Measurements from ENCODE around the gene CDK19. TPM values are rescaled to one million over a fixed set of nuclear protein-coding genes. Genes with fewer than 3 reads are reported as not detected.

CDK19 gene
- total and polyA plus RNA-seq, 2 of the 4 experiments (the other 2 are of a cell fraction), result 6.0 to 6.8 TPM

DNA sequence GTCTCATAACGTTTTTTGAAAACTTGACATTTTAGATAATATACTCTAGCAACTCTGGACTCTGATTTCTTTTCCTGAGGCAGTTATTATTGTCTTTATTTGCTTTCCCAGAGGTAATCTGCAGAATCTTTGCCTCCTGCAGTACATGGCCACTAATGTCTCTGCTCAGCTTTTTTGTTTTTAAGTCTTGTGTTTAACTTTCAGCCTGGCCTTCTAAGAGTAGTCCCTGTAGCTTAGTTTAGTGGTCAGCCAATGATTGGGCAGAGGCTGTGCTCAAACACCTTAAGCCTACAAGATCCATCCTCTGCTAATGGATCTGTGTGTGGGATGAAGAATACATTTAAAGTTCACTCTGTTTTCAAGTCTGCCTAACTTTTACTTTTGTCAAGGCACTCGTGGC is 241.7 kb downstream of the CDK19 start:
- no peak overlapping the region for H3K9ac ChIP-seq (ENCODE audit: low read depth, low read length)
- ChIA-PET CTCF (no interaction called here), POLR2A (ENCODE audit: unreplicated experiment) (no interaction called here)
- no peak overlapping the region for H2BK5ac ChIP-seq (ENCODE audit: low read depth, low read length, poor library complexity, severe bottlenecking)
- H3K36me3 ChIP-seq (ENCODE audit: control insufficient read depth, insufficient read depth, low read length), result no peaks in the 10 kb centered on the region
- H2AK5ac ChIP-seq (ENCODE audit: low read depth, low read length), result no peak overlapping the region
- no CpG with 5 or more reads among the region's 2 CpGs for WGBS, 2 experiments (ENCODE audit: extremely low coverage in 2 of 2, insufficient read length in 1 of 2)
- no peak for TF ChIP-seq FOS (IDR thresholded peaks at IDR 0.05; ENCODE audit: low read depth, low read length)
- no peak for TF ChIP-seq SMC3 (IDR thresholded peaks at IDR 0.05; ENCODE audit: low read depth, low read length)
- no peak for TF ChIP-seq MXI1 (IDR thresholded peaks at IDR 0.05; ENCODE audit: borderline replicate concordance, low read depth, low read length)
- TF ChIP-seq CHD1 (IDR thresholded peaks at IDR 0.05; ENCODE audit: low read depth, low read length), result no peak
- TF ChIP-seq BHLHE40 (IDR thresholded peaks at IDR 0.05; ENCODE audit: low read depth, low read length), result no peak
- no peak for TF ChIP-seq RAD21 (IDR thresholded peaks at IDR 0.05; ENCODE audit: low read length)
- TF ChIP-seq, protein P1, sequence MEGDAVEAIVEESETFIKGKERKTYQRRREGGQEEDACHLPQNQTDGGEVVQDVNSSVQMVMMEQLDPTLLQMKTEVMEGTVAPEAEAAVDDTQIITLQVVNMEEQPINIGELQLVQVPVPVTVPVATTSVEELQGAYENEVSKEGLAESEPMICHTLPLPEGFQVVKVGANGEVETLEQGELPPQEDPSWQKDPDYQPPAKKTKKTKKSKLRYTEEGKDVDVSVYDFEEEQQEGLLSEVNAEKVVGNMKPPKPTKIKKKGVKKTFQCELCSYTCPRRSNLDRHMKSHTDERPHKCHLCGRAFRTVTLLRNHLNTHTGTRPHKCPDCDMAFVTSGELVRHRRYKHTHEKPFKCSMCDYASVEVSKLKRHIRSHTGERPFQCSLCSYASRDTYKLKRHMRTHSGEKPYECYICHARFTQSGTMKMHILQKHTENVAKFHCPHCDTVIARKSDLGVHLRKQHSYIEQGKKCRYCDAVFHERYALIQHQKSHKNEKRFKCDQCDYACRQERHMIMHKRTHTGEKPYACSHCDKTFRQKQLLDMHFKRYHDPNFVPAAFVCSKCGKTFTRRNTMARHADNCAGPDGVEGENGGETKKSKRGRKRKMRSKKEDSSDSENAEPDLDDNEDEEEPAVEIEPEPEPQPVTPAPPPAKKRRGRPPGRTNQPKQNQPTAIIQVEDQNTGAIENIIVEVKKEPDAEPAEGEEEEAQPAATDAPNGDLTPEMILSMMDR (conservative IDR thresholded peaks at IDR 0.05; ENCODE audit: low read depth, low read length), result no peak
- TF ChIP-seq, protein P2, sequence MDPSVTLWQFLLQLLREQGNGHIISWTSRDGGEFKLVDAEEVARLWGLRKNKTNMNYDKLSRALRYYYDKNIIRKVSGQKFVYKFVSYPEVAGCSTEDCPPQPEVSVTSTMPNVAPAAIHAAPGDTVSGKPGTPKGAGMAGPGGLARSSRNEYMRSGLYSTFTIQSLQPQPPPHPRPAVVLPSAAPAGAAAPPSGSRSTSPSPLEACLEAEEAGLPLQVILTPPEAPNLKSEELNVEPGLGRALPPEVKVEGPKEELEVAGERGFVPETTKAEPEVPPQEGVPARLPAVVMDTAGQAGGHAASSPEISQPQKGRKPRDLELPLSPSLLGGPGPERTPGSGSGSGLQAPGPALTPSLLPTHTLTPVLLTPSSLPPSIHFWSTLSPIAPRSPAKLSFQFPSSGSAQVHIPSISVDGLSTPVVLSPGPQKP (IDR thresholded peaks at IDR 0.05; ENCODE audit: borderline replicate concordance, low read depth, low read length), result no peak
- no peak for TF ChIP-seq USF2 (IDR thresholded peaks at IDR 0.05; ENCODE audit: low read depth, low read length)
- H3K9me3 ChIP-seq (ENCODE audit: control insufficient read depth, insufficient read depth, low read length), result no peaks in the 10 kb centered on the region
- H4K8ac ChIP-seq (ENCODE audit: low read depth in 2 of 2, low read length in 2 of 2), result no peak overlapping the region
- H4K20me1 ChIP-seq (ENCODE audit: insufficient read depth, low read length), result no peaks in the 10 kb centered on the region
- H3K56ac ChIP-seq (ENCODE audit: extremely low read depth, insufficient read depth, low read length), result no peak overlapping the region
- no peak overlapping the region for H2AK9ac ChIP-seq (replicated peaks; ENCODE audit: low read depth, low read length, poor library complexity)
- H2BK20ac ChIP-seq (ENCODE audit: low read depth, low read length), result no peak overlapping the region
- no peak overlapping the region for H2BK15ac ChIP-seq (ENCODE audit: low read depth, low read length)
- no peak overlapping the region for H3K18ac ChIP-seq (ENCODE audit: low read depth, low read length)
- ATAC-seq (ENCODE audit: low read depth) (no peak), DNase-seq (no peak)
- no TSS peak for BruUV-seq (replicated peaks)
- H3K4ac ChIP-seq (ENCODE audit: low read depth, low read length), result no peak overlapping the region
- no peaks in the 10 kb centered on the region for H3K9me1 ChIP-seq (ENCODE audit: insufficient read depth, low read length)
- intact Hi-C loops (cut with micrococcal nuclease) (no loop called here), in situ Hi-C loops (cut with MboI; ENCODE audit: low sequenced_read_pairs) (no loop called here), dilution Hi-C loops (cut with HindIII; ENCODE audit: low sequenced_read_pairs, unreplicated experiment) (no loop called here)
- no peak overlapping the region; the same call in 1 of the 2 replicates for H4K5ac ChIP-seq (ENCODE audit: low read depth, low read length)
- H3K27ac ChIP-seq (ENCODE audit: insufficient read depth, low read length), result no peak overlapping the region
- no peaks in the 10 kb centered on the region for H3K27me3 ChIP-seq (ENCODE audit: control insufficient read depth, insufficient read depth, low read length)
- no peak overlapping the region for H2BK120ac ChIP-seq (ENCODE audit: low read depth, low read length)
- H3K4me3 ChIP-seq (ENCODE audit: insufficient read depth, low read depth, low read length), result no peak overlapping the region
- no peak overlapping the region for H3K14ac ChIP-seq (replicated peaks; ENCODE audit: low read depth, low read length)
- H3K79me1 ChIP-seq (ENCODE audit: low read depth in 1 of 2, low read length in 2 of 2), result no peaks in the 10 kb centered on the region
- no peaks in the 10 kb centered on the region for H3K4me1 ChIP-seq (ENCODE audit: control insufficient read depth, insufficient read depth, low read length)
- no peak overlapping the region for H3K23ac ChIP-seq (ENCODE audit: low read depth, low read length)
- no peak overlapping the region for H3K4me2 ChIP-seq (ENCODE audit: low read depth, low read length)
- H4K91ac ChIP-seq (ENCODE audit: insufficient read depth, low read depth, low read length), result no peak overlapping the region
- H2AFZ ChIP-seq (replicated peaks; ENCODE audit: low read length, poor library complexity), result no peak overlapping the region

Data from IMR-90 (cell line).